WTC11 (cell line): ENCODE results near the gene SKI. TPM values are rescaled to one million over a fixed set of nuclear protein-coding genes. Genes with fewer than 3 reads are reported as not detected.

Source experiments
- ATAC-seq: fragments of 200-7000 bp; cut with Tn5 transposase; 2 replicates; pipeline ENCODE4 v1.10.0; 2021; ENCODE audit warnings: mild to moderate bottlenecking, moderate library complexity
- CTCF ChIA-PET: fragments of 300-600 bp; sonication (Branson Sonifier 250); formaldehyde crosslinking; loops from one replicate; lab custom pipeline; 2021; ENCODE audit warnings: antibody characterized with exemption; lab: Charles Lee
- POLR2A ChIA-PET: fragments of 350-600 bp; sonication (Branson Sonifier 250); formaldehyde crosslinking; loops from one replicate; lab custom pipeline; 2021; ENCODE audit warnings: antibody characterized with exemption; lab: Charles Lee
- DNase-seq: peaks from one replicate; pipeline ENCODE4 v3.0.0; 2021; ENCODE audit warnings: low spot score
- H3K27ac Mint-ChIP-seq: 2 replicates; pipeline ENCODE4 v1.8.0; 2021; ENCODE audit warnings: mixed read lengths
- H3K27me3 Mint-ChIP-seq: 2 replicates; pipeline ENCODE4 v1.8.0; 2021; ENCODE audit warnings: low read depth, mild to moderate bottlenecking, moderate library complexity, mixed read lengths
- H3K36me3 Mint-ChIP-seq: 2 replicates; pipeline ENCODE4 v1.8.0; 2021; ENCODE audit warnings: mixed read lengths
- H3K4me1 Mint-ChIP-seq: 2 replicates; pipeline ENCODE4 v1.8.0; 2022; ENCODE audit warnings: mixed read lengths
- H3K4me3 Mint-ChIP-seq: 2 replicates; pipeline ENCODE4 v1.8.0; 2021; ENCODE audit warnings: mild to moderate bottlenecking, moderate library complexity, mixed read lengths
- H3K9me3 Mint-ChIP-seq: 2 replicates; pipeline ENCODE4 v1.8.0; 2021; ENCODE audit warnings: mixed read lengths
- ARID4B ChIP-seq: sonication (generic); formaldehyde crosslinking; IDR thresholded peaks from 2 replicates; pipeline ENCODE4 v1.8.0; 2023; ENCODE audit warnings: missing genetic modification reagents, mild to moderate bottlenecking, borderline replicate concordance
- CDX4 ChIP-seq: fragments of 250-450 bp; sonication (Bioruptor Pico); IDR thresholded peaks from 2 replicates; pipeline ENCODE4 v1.9.0; 2021; ENCODE audit warnings: moderate library complexity, mild to moderate bottlenecking, inconsistent platforms, borderline replicate concordance
- GTF2I ChIP-seq: fragments of 250-450 bp; sonication (Bioruptor Pico); conservative IDR thresholded peaks from 2 replicates; pipeline ENCODE4 v1.4.0; 2021; ENCODE audit warnings: mild to moderate bottlenecking
- HMGXB4 ChIP-seq: sonication (generic); formaldehyde crosslinking; IDR thresholded peaks from 2 replicates; pipeline ENCODE4 v1.8.1; 2023; ENCODE audit warnings: mild to moderate bottlenecking, moderate library complexity, missing genetic modification reagents
- JAZF1 ChIP-seq: fragments of 250-450 bp; sonication (Bioruptor Pico); IDR thresholded peaks from 2 replicates; pipeline ENCODE4 v1.9.0; 2021; ENCODE audit warnings: moderate library complexity, mild to moderate bottlenecking, inconsistent platforms
- MLX ChIP-seq: sonication (generic); formaldehyde crosslinking; IDR thresholded peaks from 2 replicates; pipeline ENCODE4 v1.8.1; 2023; ENCODE audit warnings: mild to moderate bottlenecking, missing genetic modification reagents, moderate library complexity
- NFATC4 ChIP-seq: fragments of 250-450 bp; sonication (Bioruptor Pico); IDR thresholded peaks from 2 replicates; pipeline ENCODE4 v1.9.0; 2021; ENCODE audit warnings: mild to moderate bottlenecking
- USF1 ChIP-seq: sonication (generic); formaldehyde crosslinking; IDR thresholded peaks from 2 replicates; pipeline ENCODE4 v1.8.0; 2022; ENCODE audit warnings: mild to moderate bottlenecking, missing genetic modification reagents
- ZNF138 ChIP-seq: sonication (generic); formaldehyde crosslinking; conservative IDR thresholded peaks from 2 replicates; pipeline ENCODE4 v1.8.1; 2022; ENCODE audit warnings: mild to moderate bottlenecking, moderate library complexity, missing genetic modification reagents
- ZNF281 ChIP-seq: sonication (generic); formaldehyde crosslinking; IDR thresholded peaks from 2 replicates; pipeline ENCODE4 v1.8.0; 2023; ENCODE audit warnings: mild to moderate bottlenecking, missing genetic modification reagents
- ZNF423 ChIP-seq: fragments of 250-450 bp; sonication (Bioruptor Pico); IDR thresholded peaks from 2 replicates; pipeline ENCODE4 v2.1.2; 2022; ENCODE audit warnings: mild to moderate bottlenecking, moderate library complexity
- total RNA-seq: library from RNA; stranded (reverse); gene quantifications from 3 replicates; pipeline ENCODE4 v1.2.3, GENCODE V29; 2021
- TF ChIP-seq, protein P1 (sequence below): fragments of 250-450 bp; sonication (Bioruptor Pico); IDR thresholded peaks from 2 replicates; pipeline ENCODE4 v1.9.0; 2021; ENCODE audit warnings: mild to moderate bottlenecking
- TF ChIP-seq, protein P2 (sequence below): sonication (generic); formaldehyde crosslinking; IDR thresholded peaks from 2 replicates; pipeline ENCODE4 v1.8.1; 2022; ENCODE audit warnings: mild to moderate bottlenecking, missing genetic modification reagents, moderate library complexity, borderline replicate concordance
- TF ChIP-seq, protein P3 (sequence below): fragments of 250-450 bp; sonication (Bioruptor Pico); conservative IDR thresholded peaks from 2 replicates; pipeline ENCODE4 v1.9.0; 2021; ENCODE audit warnings: mild to moderate bottlenecking
- TF ChIP-seq, protein P4 (sequence below): sonication (generic); formaldehyde crosslinking; IDR thresholded peaks from 2 replicates; pipeline ENCODE4 v1.8.0; 2022; ENCODE audit warnings: mild to moderate bottlenecking, missing genetic modification reagents

The SKI gene
- total RNA-seq, 1 experiment from 2014 or later = 88.6 TPM

DNA sequence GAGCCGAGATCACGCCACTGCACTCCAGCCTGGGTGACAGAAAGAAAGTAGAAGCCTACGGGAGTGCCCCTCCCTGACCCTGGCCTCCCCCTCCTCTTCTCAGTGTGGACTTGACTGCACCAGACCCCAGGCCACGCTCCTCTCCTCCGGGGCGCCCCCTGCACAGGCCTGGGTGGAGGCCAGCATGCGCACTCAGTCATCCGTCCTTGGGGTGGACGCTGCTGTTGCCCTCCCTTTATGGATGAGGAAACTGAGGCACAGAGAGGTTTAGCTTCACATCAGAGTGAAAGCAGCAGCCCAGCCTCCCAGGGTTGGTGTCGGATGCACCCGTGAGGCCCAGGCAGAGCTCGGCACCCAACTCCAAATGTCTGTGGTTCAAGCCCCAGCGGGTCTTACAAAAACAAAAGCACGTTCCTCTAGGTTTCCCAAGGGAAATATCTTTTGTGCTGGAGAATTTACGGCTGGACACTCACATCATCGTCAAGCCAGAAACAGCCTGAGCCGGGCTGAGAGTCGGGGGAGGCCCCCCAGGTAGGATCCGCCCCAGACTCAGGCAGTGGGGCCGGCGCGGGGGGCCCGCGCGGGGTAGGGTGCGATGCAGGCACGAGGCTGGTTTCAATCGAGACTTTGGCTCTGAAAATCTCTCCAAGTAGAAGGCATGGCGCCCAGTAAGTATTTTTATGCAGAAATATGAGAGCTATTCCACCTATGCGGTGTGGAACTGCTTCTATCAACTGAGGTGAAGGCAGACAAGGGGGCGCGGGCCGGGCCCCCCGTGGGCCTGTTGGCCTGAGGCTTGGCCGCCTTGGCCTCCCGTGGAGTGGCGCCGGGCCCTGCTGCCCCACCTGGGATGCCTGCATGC is 126.6 kb downstream of the SKI start:
- ATAC-seq (no peak), DNase-seq (no peak)
- Mint-ChIP-seq H3K9me3 (no peaks in the 10 kb centered on the region), H3K36me3 (no peaks in the 10 kb centered on the region), H3K27me3 (no peaks in the 10 kb centered on the region), H3K27ac (no peak overlapping the region), H3K4me1 (no peaks in the 10 kb centered on the region), H3K4me3 (no peak overlapping the region)
- CTCF ChIA-PET = interaction anchor here (0.7 to 1.2 kb wide), 4 partner anchors 39 to 215 kb away, joined by 3 to 4 read pairs (median 3); no protein-coding TSS in a partner anchor
- POLR2A ChIA-PET = no interaction called here
- TF ChIP-seq GTF2I (CRISPR knock-in tag) (no peak), ZNF281 (CRISPR knock-in tag) (no peak), MLX (no peak), ZNF138 (CRISPR knock-in tag) (no peak), HMGXB4 (no peak), CDX4 (CRISPR knock-in tag) (no peak), ARID4B (CRISPR knock-in tag) (no peak), USF1 (CRISPR knock-in tag) (no peak), JAZF1 (no peak), ZNF423 (no peak), NFATC4 (CRISPR knock-in tag) (no peak)
- TF ChIP-seq, protein P1, sequence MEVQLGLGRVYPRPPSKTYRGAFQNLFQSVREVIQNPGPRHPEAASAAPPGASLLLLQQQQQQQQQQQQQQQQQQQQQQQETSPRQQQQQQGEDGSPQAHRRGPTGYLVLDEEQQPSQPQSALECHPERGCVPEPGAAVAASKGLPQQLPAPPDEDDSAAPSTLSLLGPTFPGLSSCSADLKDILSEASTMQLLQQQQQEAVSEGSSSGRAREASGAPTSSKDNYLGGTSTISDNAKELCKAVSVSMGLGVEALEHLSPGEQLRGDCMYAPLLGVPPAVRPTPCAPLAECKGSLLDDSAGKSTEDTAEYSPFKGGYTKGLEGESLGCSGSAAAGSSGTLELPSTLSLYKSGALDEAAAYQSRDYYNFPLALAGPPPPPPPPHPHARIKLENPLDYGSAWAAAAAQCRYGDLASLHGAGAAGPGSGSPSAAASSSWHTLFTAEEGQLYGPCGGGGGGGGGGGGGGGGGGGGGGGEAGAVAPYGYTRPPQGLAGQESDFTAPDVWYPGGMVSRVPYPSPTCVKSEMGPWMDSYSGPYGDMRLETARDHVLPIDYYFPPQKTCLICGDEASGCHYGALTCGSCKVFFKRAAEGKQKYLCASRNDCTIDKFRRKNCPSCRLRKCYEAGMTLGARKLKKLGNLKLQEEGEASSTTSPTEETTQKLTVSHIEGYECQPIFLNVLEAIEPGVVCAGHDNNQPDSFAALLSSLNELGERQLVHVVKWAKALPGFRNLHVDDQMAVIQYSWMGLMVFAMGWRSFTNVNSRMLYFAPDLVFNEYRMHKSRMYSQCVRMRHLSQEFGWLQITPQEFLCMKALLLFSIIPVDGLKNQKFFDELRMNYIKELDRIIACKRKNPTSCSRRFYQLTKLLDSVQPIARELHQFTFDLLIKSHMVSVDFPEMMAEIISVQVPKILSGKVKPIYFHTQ (CRISPR knock-in tag) = no peak
- TF ChIP-seq, protein P2, sequence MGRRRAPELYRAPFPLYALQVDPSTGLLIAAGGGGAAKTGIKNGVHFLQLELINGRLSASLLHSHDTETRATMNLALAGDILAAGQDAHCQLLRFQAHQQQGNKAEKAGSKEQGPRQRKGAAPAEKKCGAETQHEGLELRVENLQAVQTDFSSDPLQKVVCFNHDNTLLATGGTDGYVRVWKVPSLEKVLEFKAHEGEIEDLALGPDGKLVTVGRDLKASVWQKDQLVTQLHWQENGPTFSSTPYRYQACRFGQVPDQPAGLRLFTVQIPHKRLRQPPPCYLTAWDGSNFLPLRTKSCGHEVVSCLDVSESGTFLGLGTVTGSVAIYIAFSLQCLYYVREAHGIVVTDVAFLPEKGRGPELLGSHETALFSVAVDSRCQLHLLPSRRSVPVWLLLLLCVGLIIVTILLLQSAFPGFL (CRISPR knock-in tag) = no peak
- TF ChIP-seq, protein P3, sequence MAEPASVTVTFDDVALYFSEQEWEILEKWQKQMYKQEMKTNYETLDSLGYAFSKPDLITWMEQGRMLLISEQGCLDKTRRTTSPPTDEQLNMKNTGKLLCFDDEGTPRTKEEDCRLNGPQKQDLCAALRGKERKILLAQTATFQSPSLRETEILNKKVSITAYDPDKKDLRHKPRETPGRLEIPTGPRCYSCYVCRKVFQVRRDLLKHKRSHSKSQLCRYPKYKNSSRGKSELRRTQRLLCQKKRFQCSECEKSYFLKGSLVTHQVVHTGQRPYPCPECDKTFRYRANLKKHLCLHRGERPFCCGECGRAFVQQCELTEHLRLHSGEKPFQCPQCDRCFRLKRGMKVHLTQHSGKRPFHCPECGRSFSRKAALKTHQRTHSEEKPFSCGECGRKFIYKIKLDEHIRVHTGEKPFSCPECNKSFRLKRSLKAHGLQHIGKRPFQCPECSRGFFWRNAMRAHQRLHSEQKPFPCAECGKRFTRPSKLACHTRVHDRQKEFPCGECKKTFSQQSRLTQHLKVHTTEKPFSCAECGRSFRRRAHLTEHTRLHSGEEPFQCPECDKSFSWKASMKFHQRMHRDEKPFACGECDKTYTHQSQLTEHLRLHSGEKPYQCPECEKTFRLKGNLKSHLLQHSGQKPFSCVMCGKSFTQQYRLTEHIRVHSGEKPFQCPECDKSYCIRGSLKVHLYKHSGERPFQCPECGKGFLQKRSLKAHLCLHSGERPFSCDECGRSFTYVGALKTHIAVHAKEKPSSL (CRISPR knock-in tag) = no peak
- TF ChIP-seq, protein P4, sequence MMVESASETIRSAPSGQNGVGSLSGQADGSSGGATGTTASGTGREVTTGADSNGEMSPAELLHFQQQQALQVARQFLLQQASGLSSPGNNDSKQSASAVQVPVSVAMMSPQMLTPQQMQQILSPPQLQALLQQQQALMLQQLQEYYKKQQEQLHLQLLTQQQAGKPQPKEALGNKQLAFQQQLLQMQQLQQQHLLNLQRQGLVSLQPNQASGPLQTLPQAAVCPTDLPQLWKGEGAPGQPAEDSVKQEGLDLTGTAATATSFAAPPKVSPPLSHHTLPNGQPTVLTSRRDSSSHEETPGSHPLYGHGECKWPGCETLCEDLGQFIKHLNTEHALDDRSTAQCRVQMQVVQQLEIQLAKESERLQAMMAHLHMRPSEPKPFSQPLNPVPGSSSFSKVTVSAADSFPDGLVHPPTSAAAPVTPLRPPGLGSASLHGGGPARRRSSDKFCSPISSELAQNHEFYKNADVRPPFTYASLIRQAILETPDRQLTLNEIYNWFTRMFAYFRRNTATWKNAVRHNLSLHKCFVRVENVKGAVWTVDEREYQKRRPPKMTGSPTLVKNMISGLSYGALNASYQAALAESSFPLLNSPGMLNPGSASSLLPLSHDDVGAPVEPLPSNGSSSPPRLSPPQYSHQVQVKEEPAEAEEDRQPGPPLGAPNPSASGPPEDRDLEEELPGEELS (CRISPR knock-in tag) = no peak
